GM12878 (cell line): Measurements from ENCODE around the gene TMEM131L. TPM values are rescaled to one million over a fixed set of nuclear protein-coding genes. Genes with fewer than 3 reads are reported as not detected.

Experiments used
- CUX1 ChIP-seq: IDR thresholded peaks from 2 replicates; pipeline ENCODE4 v1.6.1; 2012; ENCODE audit warnings: improper control_type of control experiment, low read depth, low read length; ENCODE audit not compliant: insufficient replicate concordance
- DPF2 ChIP-seq: fragments of 450-650 bp; IDR thresholded peaks from 2 replicates; pipeline ENCODE4 v1.6.1; 2017; ENCODE audit warnings: mild to moderate bottlenecking
- E2F4 ChIP-seq: IDR thresholded peaks from 2 replicates; pipeline ENCODE4 v1.6.1; 2012; ENCODE audit warnings: low read depth, low read length, improper control_type of control experiment
- IKZF1 ChIP-seq: fragments of 450-650 bp; conservative IDR thresholded peaks from 2 replicates; pipeline ENCODE4 v1.6.1; 2017; ENCODE audit warnings: antibody characterized with exemption, mild to moderate bottlenecking
- IKZF2 ChIP-seq, 2 experiments: fragments of 450-650 bp; IDR thresholded peaks; 2 replicates each; pipeline ENCODE4 v1.6.1; 2017; ENCODE audit warnings: mild to moderate bottlenecking in 2 of 2, moderate library complexity in 2 of 2
- JUND ChIP-seq: IDR thresholded peaks from 2 replicates; pipeline ENCODE4 v1.6.1; 2012; ENCODE audit warnings: low read depth, mild to moderate bottlenecking, low read length, improper control_type of control experiment, moderate library complexity
- MEF2B ChIP-seq: fragments of 450-650 bp; IDR thresholded peaks from 2 replicates; pipeline ENCODE4 v1.6.1; 2018; ENCODE audit warnings: mild to moderate bottlenecking, moderate library complexity; ENCODE audit not compliant: partially characterized antibody, poor library complexity, severe bottlenecking
- NFXL1 ChIP-seq: fragments of 450-650 bp; IDR thresholded peaks from 2 replicates; pipeline ENCODE4 v1.6.1; 2017; ENCODE audit warnings: antibody characterized with exemption, mild to moderate bottlenecking, borderline replicate concordance
- POLR2A ChIP-seq: IDR thresholded peaks from 2 replicates; pipeline ENCODE4 v1.6.1; 2011; ENCODE audit warnings: low read depth, mild to moderate bottlenecking, low read length
- SREBF1 ChIP-seq: IDR thresholded peaks from 2 replicates; pipeline ENCODE4 v1.6.1; 2012; ENCODE audit warnings: mild to moderate bottlenecking, low read length
- ZNF274 ChIP-seq: IDR thresholded peaks from one replicate; pipeline ENCODE4 v1.8.0; 2011; ENCODE audit not compliant: insufficient read length, insufficient read depth
- polyA plus RNA-seq, 11 experiments: library from polyadenylated mRNA; depleted of rRNA in 4 of 11; unstranded in 6 of 11; stranded (reverse) in 5 of 11; fragments of >200 nt; fragmentation: Nextera tagmentation in 4 of 11; fragmentation: Illumina TruSeq in 1 of 11; extraction: Ambion mirVana in 4 of 11; extraction: Trizol in 1 of 11; gene quantifications; 1 replicate in 1 of 11; 2 replicates in 10 of 11; pipeline versions ENCODE4 v1.2.1 to v1.2.3, GENCODE V29; 2011 to 2016; ENCODE audit warnings: inconsistent platforms in 2 of 11, missing spikeins in 2 of 11, low read depth in 1 of 11
- total RNA-seq, 4 experiments: library from RNA; depleted of rRNA in 3 of 4; stranded (reverse); fragments of >200 nt in 3 of 4; fragmentation: Illumina TruSeq in 1 of 4; extraction: Trizol in 1 of 4; gene quantifications; 2 replicates each; pipeline versions ENCODE4 v1.2.1 to v1.2.3, GENCODE V29; 2013 to 2021
- TF ChIP-seq, protein P1 (sequence below): IDR thresholded peaks from 2 replicates; pipeline ENCODE4 v1.6.1; 2011; ENCODE audit warnings: low read depth, mild to moderate bottlenecking, low read length, moderate library complexity, borderline replicate concordance; ENCODE audit errors: extremely low read depth
- TF ChIP-seq, protein P2 (sequence below): IDR thresholded peaks from 2 replicates; pipeline ENCODE4 v1.6.1; 2012; ENCODE audit warnings: low read length, inconsistent platforms

TMEM131L gene
- total and polyA plus RNA-seq, 10 of the 15 experiments (the other 5 are each of a cell fraction or from before 2014, with no cell fraction given), result 8.5 to 101 (median 74.4) TPM

DNA sequence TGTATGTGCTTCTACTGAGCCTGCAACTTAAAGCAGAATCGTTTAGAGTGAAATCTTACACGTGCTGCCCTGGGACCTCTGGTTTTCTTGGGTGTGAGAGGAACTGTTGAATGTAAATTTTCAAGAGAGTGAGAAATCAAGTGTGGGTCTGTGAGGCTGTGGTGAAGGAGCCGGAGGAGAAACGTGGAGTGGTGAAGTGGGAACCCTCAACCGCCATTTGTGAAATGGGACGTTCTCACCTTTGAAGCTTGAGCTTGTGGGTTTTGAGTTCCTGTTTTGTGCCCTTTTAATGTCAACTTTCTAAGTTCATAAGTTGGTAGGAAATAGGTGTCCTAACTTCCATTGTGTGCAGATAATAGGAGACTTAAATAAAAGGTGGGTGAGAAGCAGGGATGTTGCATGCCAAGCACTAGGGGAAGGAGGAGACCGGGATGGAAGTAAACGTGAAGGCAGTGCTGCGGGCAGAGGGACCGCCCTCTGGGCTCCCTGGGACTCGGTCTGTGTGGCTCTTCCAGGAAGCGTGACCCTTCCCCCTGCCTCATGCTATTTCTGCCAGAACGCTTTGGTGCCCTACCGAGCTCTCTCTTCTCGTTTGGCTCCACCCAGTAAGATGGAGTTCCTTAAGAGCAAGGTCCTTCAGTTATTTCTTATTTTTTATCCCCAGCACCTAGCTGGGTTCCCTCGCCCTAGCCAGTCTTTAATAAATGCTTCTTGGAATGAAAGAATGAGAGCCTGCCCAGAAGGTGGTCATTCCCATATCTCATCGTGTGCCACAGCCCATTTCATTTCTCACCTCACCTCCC lies 56.0 kb downstream of the TMEM131L start (continued):
- TF ChIP-seq, protein P1, sequence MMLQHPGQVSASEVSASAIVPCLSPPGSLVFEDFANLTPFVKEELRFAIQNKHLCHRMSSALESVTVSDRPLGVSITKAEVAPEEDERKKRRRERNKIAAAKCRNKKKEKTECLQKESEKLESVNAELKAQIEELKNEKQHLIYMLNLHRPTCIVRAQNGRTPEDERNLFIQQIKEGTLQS, result no peak
- TF ChIP-seq, protein P2, sequence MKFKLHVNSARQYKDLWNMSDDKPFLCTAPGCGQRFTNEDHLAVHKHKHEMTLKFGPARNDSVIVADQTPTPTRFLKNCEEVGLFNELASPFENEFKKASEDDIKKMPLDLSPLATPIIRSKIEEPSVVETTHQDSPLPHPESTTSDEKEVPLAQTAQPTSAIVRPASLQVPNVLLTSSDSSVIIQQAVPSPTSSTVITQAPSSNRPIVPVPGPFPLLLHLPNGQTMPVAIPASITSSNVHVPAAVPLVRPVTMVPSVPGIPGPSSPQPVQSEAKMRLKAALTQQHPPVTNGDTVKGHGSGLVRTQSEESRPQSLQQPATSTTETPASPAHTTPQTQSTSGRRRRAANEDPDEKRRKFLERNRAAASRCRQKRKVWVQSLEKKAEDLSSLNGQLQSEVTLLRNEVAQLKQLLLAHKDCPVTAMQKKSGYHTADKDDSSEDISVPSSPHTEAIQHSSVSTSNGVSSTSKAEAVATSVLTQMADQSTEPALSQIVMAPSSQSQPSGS, result 0 out of 2 replicates have a peak, but pooled peaks have one; percentile 63
- TF ChIP-seq IKZF1 (peak; percentile 85), POLR2A (peak; percentile 56; the same call in 1 of the 2 replicates), DPF2 (peak; percentile 79), NFXL1 (no peak), JUND (no peak), IKZF2 (IDR thresholded peaks at IDR 0.05) (peak; percentile 50 to 65), ZNF274 (no peak), MEF2B (peak; percentile 75), E2F4 (no peak), CUX1 (peak; percentile 71), SREBF1 (no peak)
